AG04449 (cell line): ENCODE measurements around the gene TCN2.

ENCODE experiments used
- CTCF ChIA-PET: fragments of 350-600 bp; formaldehyde crosslinking; extraction: SDS; loops from one replicate; lab custom pipeline; 2021; ENCODE audit warnings: antibody characterized with exemption; lab: Yijun Ruan, JAX
- POLR2A ChIA-PET: fragments of 400-600, 350-600 bp; formaldehyde crosslinking; extraction: SDS; loops from one replicate; lab custom pipeline; 2020; ENCODE audit warnings: antibody characterized with exemption, inconsistent platforms; lab: Yijun Ruan, JAX
- DNase-seq: peaks from one replicate; pipeline ENCODE4 v3.0.0-alpha.2; 2010; ENCODE audit warnings: low read depth, low spot score
- H3K4me3 ChIP-seq: 2 replicates; pipeline ENCODE4 v1.5.1; 2011; ENCODE audit warnings: low read depth, mild to moderate bottlenecking, control low read depth, low read length
- TF ChIP-seq, protein P1 (sequence below): IDR thresholded peaks from one replicate; pipeline ENCODE4 v1.5.1; 2011; ENCODE audit warnings: mild to moderate bottlenecking, moderate library complexity, low read length, control low read depth, inconsistent platforms; ENCODE audit not compliant: insufficient read depth; ENCODE audit errors: missing control alignments

TCN2 gene

GRCh38 chr22:30610299-30610698, 3.3 kb downstream of the TCN2 start:
- DNase-seq, result no peak
- no peak overlapping the region for H3K4me3 ChIP-seq
- POLR2A ChIA-PET, result interaction anchor here (0.6 kb wide), 1 partner anchor 9 kb away, joined by 4 read pairs; no protein-coding TSS in a partner anchor
- TF ChIP-seq, protein P1, sequence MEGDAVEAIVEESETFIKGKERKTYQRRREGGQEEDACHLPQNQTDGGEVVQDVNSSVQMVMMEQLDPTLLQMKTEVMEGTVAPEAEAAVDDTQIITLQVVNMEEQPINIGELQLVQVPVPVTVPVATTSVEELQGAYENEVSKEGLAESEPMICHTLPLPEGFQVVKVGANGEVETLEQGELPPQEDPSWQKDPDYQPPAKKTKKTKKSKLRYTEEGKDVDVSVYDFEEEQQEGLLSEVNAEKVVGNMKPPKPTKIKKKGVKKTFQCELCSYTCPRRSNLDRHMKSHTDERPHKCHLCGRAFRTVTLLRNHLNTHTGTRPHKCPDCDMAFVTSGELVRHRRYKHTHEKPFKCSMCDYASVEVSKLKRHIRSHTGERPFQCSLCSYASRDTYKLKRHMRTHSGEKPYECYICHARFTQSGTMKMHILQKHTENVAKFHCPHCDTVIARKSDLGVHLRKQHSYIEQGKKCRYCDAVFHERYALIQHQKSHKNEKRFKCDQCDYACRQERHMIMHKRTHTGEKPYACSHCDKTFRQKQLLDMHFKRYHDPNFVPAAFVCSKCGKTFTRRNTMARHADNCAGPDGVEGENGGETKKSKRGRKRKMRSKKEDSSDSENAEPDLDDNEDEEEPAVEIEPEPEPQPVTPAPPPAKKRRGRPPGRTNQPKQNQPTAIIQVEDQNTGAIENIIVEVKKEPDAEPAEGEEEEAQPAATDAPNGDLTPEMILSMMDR, result no peak
- CTCF ChIA-PET, result interaction anchor here (0.9 to 7.8 kb wide), 4 partner anchors 10 to 144 kb away, joined by 3 to 71 read pairs (median 32); partner anchors contain the start of gene SLC35E4

DNA sequence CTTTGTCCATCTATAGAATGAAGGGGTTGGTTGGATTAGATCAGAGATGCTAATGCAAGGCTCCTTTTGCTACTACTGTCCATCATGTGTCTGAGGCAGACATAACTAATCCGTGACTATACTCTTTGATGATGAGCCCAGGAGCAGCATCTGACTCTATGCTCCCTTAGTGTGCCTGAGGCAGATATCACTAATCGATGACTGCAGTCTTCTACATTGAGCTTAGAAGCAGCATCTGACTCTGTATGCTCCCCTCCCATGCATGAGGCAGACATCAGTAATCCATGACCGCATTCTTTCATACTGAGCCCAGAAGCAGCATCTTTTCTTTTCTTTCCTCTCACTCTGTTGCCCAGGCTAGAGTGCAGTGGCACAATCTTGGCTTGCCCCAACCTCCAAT, 4.2 kb downstream of the TCN2 start:
- DNase-seq, result no peak
- no peak overlapping the region for H3K4me3 ChIP-seq
- POLR2A ChIA-PET, result no interaction called here
- TF ChIP-seq, protein P1, result no peak
- CTCF ChIA-PET, result no interaction called here

GRCh38 chr22:30612789-30613188, 5.8 kb downstream of the TCN2 start:
- TF ChIP-seq, protein P1, result no peak
- ChIA-PET CTCF (interaction anchor here (0.7 to 1.6 kb wide), 5 partner anchors 11 to 142 kb away, joined by 3 to 5 read pairs (median 3); no protein-coding TSS in a partner anchor), POLR2A (no interaction called here)
- DNase-seq, result no peak
- no peak overlapping the region for H3K4me3 ChIP-seq

DNA sequence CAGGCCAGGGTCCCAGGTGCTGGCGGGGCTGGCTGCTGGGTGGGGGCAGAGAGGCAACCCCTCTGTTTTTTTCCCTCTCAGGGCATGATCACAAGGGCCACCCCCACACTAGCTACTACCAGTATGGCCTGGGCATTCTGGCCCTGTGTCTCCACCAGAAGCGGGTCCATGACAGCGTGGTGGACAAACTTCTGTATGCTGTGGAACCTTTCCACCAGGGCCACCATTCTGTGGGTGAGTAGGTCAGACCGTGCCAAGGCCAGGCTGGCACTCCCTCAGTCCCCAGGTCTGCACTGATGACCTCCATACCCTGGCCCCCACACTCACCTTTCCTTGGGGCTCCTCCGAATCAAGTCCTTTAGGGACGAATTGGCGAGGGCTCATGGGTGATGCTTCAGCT, 7.3 kb downstream of the TCN2 start:
- POLR2A ChIA-PET, result no interaction called here
- TF ChIP-seq, protein P1, result no peak
- DNase-seq, result no peak
- CTCF ChIA-PET, result interaction anchor here (3.7 kb wide), 1 partner anchor 20 kb away, joined by 19 read pairs; the partner anchor contains the start of gene SLC35E4
- no peak overlapping the region for H3K4me3 ChIP-seq

- DNase-seq, result no peak
- TF ChIP-seq, protein P1, result no peak
- CTCF ChIA-PET, result interaction anchor here (3.7 kb wide), 1 partner anchor 19 kb away, joined by 19 read pairs; the partner anchor contains the start of gene SLC35E4
- POLR2A ChIA-PET, result no interaction called here
- H3K4me3 ChIP-seq, result no peak overlapping the region
Measured at GRCh38 chr22:30614879-30615278, 7.9 kb downstream of the TCN2 start.

DNA sequence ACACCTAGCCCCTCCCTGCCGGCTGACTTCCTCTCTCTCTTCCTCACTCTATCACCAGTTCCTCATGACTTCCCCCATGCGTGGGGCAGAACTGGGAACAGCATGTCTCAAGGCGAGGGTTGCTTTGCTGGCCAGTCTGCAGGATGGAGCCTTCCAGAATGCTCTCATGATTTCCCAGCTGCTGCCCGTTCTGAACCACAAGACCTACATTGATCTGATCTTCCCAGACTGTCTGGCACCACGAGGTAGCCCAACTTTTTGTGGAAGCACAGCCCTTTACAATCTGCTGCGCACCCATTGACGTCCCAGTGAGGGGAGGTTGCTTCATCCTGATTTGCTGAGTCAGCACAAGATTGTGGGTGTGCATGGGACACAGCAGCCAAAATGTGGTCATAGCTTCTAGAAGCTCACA, 8.6 kb downstream of the TCN2 start:
- ChIA-PET CTCF (interaction anchor here (3.7 kb wide), 1 partner anchor 19 kb away, joined by 19 read pairs; the partner anchor contains the start of gene SLC35E4), POLR2A (no interaction called here)
- TF ChIP-seq, protein P1, result no peak
- no peak overlapping the region for H3K4me3 ChIP-seq
- no peak for DNase-seq
